ENCODE results near the gene FBXL17. TPM values are rescaled to one million over a fixed set of nuclear protein-coding genes. Genes with fewer than 3 reads are reported as not detected.

The FBXL17 gene
- total and polyA plus RNA-seq, 2 donors (not counting 1 experiment from before 2014, with no cell fraction given), result 7.3 to 40.3 TPM

GRCh38 chr5:107824821-107825220 is 557.1 kb downstream of the FBXL17 start:
- Histone ChIP-seq H3K27ac (ENCODE audit: low read length in 2 of 2) (no peak overlapping the region), H3K4me2 (replicated peaks; ENCODE audit: low read depth, low read length, poor library complexity, severe bottlenecking) (no peak overlapping the region), H3K79me2 (ENCODE audit: control insufficient read depth, insufficient read depth, low read length) (no peaks in the 10 kb centered on the region), H3K9me3 (ENCODE audit: control extremely low read depth in 1 of 3, control insufficient read depth in 2 of 3, insufficient read depth in 1 of 3, low read length in 2 of 3) (no peaks in the 10 kb centered on the region), H3K9ac (ENCODE audit: low read length) (no peak overlapping the region), H3K36me3 (replicated peaks in 1 of 2; ENCODE audit: control extremely low read depth in 1 of 2, control insufficient read depth in 1 of 2, extremely low read depth in 1 of 2, insufficient read depth in 2 of 2, low read length in 1 of 2) (no peaks in the 10 kb centered on the region), H3K27me3 (replicated peaks in 1 of 4; ENCODE audit: control extremely low read depth in 1 of 4, control insufficient read depth in 3 of 4, insufficient read depth in 4 of 4, low read length in 3 of 4) (peaks cover 0 to 4% (median 0%) of the 10 kb centered on the region in 4 experiments), H3K4me3 (ENCODE audit: control extremely low read depth in 1 of 5, extremely low read depth in 1 of 5, insufficient read depth in 1 of 5, low read depth in 2 of 5, low read length in 4 of 5) (no peak overlapping the region), H4K20me1 (ENCODE audit: control insufficient read depth, insufficient read depth, low read length, poor library complexity, severe bottlenecking) (no peaks in the 10 kb centered on the region), H2AFZ (ENCODE audit: insufficient read depth, low read depth, low read length, poor library complexity, severe bottlenecking) (no peak overlapping the region), H3K4me1 (ENCODE audit: control insufficient read depth in 2 of 2, insufficient read depth in 2 of 2, low read length in 2 of 2) (no peaks in the 10 kb centered on the region)
- ChIA-PET POLR2A (no interaction called here), CTCF (no interaction called here)
- no peak for DNase-seq
- Mint-ChIP-seq H3K4me1 (no peaks in the 10 kb centered on the region), H3K9me3 (ENCODE audit: insufficient read depth) (peaks cover 4% of the 10 kb centered on the region), H3K27me3 (no peaks in the 10 kb centered on the region), H3K27ac (no peak overlapping the region), H3K4me3 (no peak overlapping the region)
- no peak for ATAC-seq (ENCODE audit: low read depth)
- intact Hi-C loops (cut with micrococcal nuclease), result no loop called here
- WGBS (ENCODE audit: insufficient coverage), result no CpG with 5 or more reads among the region's 1 CpG
- no peak for TF ChIP-seq CTCF (IDR thresholded peaks at IDR 0.05)
- TF ChIP-seq EZH2 (IDR thresholded peaks at IDR 0.05; ENCODE audit: borderline replicate concordance, insufficient read depth, low read depth, low read length, poor library complexity, severe bottlenecking), result no peak

DNA sequence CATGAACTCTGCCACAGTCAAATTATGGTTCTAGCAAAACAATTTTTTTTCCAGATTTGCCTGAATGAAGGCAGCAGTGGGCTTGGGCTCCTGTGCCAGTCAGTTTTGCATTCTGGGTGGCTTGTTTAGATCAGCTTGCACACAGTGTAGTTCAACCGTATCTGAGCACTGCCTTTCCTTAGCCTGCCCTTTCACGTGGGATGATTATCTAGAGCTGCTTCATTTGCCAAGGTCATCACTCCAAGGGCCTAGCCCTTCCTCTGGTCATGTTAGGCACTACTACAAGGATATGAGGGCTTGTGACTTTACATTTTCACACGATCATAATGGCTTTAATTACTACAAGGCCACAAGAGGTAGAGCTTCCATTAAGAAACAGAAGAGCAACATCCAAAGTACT is 560.6 kb downstream of the FBXL17 start:
- H3K4me3 ChIP-seq (ENCODE audit: control extremely low read depth in 1 of 5, extremely low read depth in 1 of 5, insufficient read depth in 1 of 5, low read depth in 2 of 5, low read length in 4 of 5), result no peak overlapping the region
- intact Hi-C loops (cut with micrococcal nuclease), result no loop called here
- 100% methylated on average over 2 of the region's 3 CpGs for WGBS (ENCODE audit: insufficient coverage)
- no peak for DNase-seq
- ChIA-PET CTCF (no interaction called here), POLR2A (no interaction called here)
- Mint-ChIP-seq H3K4me3 (no peak overlapping the region), H3K27ac (no peak overlapping the region), H3K27me3 (peaks cover 2% of the 10 kb centered on the region), H3K9me3 (ENCODE audit: insufficient read depth) (peaks cover 5% of the 10 kb centered on the region), H3K4me1 (no peaks in the 10 kb centered on the region)
- H2AFZ ChIP-seq (ENCODE audit: insufficient read depth, low read depth, low read length, poor library complexity, severe bottlenecking), result no peak overlapping the region
- no peak overlapping the region for H3K27ac ChIP-seq (ENCODE audit: low read length in 2 of 2)
- no peaks in the 10 kb centered on the region for H3K79me2 ChIP-seq (ENCODE audit: control insufficient read depth, insufficient read depth, low read length)
- no peaks in the 10 kb centered on the region for H3K9me3 ChIP-seq (ENCODE audit: control extremely low read depth in 1 of 3, control insufficient read depth in 2 of 3, insufficient read depth in 1 of 3, low read length in 2 of 3)
- no peaks in the 10 kb centered on the region for H3K4me1 ChIP-seq (ENCODE audit: control insufficient read depth in 2 of 2, insufficient read depth in 2 of 2, low read length in 2 of 2)
- H3K9ac ChIP-seq (ENCODE audit: low read length), result no peak overlapping the region
- no peak overlapping the region for H3K4me2 ChIP-seq (replicated peaks; ENCODE audit: low read depth, low read length, poor library complexity, severe bottlenecking)
- H3K27me3 ChIP-seq (replicated peaks in 1 of 4; ENCODE audit: control extremely low read depth in 1 of 4, control insufficient read depth in 3 of 4, insufficient read depth in 4 of 4, low read length in 3 of 4), result peaks cover 0 to 4% (median 1%) of the 10 kb centered on the region in 4 experiments
- H4K20me1 ChIP-seq (ENCODE audit: control insufficient read depth, insufficient read depth, low read length, poor library complexity, severe bottlenecking), result no peaks in the 10 kb centered on the region
- H3K36me3 ChIP-seq (replicated peaks in 1 of 2; ENCODE audit: control extremely low read depth in 1 of 2, control insufficient read depth in 1 of 2, extremely low read depth in 1 of 2, insufficient read depth in 2 of 2, low read length in 1 of 2), result no peaks in the 10 kb centered on the region
- TF ChIP-seq CTCF (IDR thresholded peaks at IDR 0.05) (no peak), EZH2 (IDR thresholded peaks at IDR 0.05; ENCODE audit: borderline replicate concordance, insufficient read depth, low read depth, low read length, poor library complexity, severe bottlenecking) (no peak)
- ATAC-seq (ENCODE audit: low read depth), result no peak
